ENCODE data around the gene DEPDC1B.
"Not testable (repeated sequence)": the region's sequence is repeated elsewhere in the genome, so short reads cannot be mapped to it uniquely, and the experiment has no call there.

The DEPDC1B gene

DNA sequence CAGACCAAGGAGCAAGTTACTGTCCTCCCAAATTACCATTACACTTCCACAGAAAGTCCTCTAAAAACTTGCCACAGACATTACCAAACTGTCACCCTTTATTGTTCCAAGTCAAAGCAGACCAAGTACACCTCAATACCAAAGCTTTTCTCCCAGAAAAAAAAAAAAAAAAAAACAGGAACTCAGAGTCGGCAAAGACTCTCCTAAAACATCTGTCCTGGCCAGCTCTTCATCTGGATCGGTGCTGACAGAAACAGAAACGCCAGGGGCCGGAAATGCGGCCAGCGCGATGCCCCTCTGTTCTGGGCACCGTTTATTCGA is 718 bp downstream of the DEPDC1B start:
- DNase-seq (ENCODE audit: low spot score): no peak

DNA sequence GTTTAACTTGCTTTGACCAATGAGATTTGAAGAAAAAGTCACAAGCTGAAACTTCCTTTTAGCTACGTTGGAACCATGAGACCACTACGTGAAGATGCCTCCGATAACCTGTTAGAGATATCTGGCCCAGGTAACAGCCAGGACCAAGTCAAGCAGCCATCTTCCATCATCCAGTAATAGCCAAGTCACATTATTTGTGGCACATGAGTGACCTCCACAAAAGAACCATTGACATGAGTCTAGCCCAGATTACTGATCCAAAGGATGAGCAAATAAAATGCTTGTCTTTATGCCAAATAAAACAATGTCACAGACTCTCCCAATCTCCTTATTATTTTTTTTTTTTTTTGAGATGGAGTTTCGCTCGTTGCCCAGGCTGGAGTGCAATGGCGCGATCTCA is 1.6 kb downstream of the DEPDC1B start:
- no peak for DNase-seq (ENCODE audit: low spot score)

DNA sequence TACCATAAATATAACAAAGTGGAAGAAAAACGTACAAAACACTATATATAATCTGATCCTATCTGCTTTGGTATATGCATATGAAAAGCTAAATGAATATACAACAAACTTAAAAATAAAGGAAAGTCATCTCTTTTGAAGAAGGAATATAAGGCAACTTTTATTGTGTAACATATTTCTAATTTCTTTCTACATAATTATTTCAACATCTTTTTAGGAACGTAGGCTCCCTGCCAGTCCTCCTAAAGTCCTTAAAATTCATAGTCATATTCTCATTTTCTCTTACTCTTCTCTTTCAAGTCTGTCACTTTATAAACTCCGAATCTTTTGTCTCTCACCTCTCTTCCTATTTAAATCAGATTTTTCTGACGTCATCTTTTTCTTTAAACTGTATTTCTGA is 9.6 kb downstream of the DEPDC1B start:
- no peak for DNase-seq (ENCODE audit: low spot score)

DNA sequence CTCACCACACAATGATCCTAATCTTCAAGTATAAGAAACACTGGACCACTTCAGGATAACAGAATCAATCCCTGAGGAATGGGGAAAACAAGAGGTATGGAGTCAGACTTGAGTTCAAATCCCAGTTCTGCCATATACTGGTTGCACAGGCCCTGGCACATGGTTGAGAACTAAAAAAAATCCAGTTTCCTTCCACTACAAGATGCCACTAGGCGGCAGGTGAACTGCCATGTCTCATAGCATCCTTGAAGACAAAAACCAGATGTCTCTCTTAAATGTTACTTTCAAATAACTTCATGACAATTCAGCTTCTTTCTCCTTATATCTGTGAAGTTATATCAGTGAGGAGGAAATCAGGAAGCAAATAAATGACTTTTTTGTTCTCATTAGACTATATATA is 11.0 kb downstream of the DEPDC1B start:
- DNase-seq (ENCODE audit: low spot score): no peak

DNA sequence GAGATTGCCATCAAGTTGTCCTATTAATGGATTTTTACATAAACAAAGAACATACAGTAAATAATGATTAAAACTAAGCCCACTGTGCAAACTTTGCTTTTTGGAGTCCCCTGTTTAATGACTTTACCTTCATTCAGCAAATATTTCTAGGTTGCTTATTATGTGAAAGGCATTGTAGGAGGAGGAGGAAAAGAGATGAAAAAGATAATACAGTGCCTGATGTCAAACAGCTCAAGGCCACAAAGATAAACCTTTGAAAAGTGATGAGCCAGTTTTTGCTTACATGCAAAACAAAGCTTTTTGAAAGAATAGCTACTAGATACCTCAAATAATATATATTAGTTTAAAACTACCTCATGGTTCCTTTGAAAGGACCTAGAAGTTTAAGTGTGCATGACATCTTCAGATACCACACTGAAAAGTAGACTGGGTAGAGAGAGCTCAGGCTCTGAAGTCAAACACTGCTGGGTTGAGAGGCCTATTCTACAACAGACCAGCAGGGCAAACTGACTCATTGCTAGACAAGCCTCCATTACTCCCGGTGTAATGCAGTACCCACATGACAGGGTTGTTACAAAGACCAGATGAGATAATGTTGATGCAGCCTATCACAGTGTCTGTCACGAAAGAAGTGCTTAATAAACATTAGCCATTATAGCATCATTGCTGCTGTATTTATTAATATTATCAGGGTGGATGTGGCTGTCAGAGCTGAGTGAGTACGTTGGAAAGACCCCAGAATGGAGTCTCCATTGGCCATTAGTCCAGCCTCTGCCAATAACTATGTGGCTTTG is 11.8 kb downstream of the DEPDC1B start:
- no peak for DNase-seq (ENCODE audit: low spot score)

DNA sequence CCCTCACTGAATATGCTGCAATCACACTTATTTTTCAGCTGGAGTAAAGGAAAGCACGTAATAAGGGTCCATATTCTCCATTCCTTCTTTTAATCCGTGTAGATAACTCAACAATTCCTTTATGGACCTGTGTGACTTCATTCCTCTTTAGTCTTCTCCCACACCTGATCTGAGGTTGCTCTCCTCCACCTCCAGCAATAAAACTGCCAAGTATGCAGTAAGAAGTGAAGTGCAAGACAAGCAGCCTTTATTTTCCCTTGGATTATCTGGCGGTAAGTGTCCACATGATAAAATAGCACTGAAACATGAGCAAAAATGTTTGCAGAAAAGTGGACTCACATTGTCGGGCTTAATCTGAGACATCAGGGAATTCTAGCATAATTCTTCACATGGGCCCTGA is 13.8 kb downstream of the DEPDC1B start:
- no peak for DNase-seq (ENCODE audit: low spot score)

DNA sequence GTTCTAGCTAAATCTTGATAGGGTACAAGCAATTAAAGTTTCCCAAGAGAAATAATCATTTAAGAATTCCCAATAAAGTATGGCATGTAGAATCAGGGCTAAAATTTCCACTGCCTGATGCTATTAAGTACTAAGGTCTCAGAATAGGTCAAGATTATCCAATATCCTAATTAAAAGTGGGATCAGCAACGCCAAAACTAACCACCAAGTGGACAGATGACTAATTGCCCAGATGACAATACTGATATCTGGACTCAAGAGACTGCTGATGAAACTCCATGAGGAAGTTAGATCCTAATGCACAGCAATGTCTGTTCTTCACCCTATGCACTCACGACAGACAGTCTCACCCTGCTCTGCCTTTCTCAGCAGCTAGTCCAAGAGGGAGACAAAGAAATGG is 14.3 kb downstream of the DEPDC1B start:
- DNase-seq (ENCODE audit: low spot score): no peak

DNA sequence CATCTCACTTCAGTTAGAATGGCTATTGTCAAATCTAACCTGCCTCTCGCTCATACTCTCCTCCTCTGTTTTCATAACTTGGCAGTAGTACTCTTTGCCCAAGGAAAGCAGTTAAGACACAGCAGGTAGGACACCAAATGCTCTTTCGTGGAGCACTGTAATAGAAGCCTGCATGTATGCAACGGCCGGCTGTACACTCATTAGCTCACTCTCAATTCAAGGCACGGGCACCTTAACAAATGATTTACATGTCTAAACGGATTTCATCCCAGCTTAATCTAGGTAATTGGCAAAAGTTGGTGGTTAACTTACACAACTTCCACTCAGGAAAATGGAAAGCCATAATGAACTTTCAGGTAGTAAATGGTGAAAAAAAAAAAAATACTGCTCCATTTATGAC is 14.9 kb downstream of the DEPDC1B start:
- no peak for DNase-seq (ENCODE audit: low spot score)

DNA sequence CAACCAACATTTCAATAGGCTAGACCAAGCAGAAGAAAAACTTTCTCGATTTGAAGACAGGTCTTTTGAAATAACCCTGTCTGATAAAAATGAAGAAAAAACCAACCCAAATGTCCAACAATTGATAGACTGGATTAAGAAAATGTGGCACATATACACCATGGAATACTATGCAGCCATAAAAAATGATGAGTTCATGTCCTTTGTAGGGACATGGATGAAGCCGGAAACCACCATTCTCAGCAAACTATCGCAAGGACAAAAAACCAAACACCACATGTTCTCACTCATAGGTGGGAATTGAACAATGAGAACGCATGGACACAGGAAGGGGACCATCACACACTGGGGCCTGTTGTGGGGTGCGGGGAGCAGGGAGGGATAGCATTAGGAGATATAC is 18.0 kb downstream of the DEPDC1B start:
- not testable (repeated sequence) for DNase-seq (ENCODE audit: low spot score)

DNA sequence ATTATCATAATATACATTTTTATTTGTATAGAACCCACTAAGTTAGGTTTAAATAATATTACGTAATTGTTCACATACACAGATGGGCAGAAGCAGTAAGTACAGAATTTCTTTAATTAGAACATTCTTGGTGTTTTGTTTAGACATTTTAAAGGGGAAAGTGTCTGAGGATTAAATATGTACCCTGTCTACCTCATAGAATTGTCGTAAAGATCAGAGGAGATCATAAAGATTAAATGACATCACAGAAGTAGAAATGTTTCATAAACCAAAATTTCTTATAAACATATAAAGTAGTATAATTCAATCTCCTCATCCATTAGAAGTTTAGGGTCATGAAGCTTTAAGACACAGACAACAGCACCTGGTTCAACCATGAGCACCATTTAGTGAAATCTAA is 20.1 kb downstream of the DEPDC1B start:
- DNase-seq (ENCODE audit: low spot score): no peak

DNA sequence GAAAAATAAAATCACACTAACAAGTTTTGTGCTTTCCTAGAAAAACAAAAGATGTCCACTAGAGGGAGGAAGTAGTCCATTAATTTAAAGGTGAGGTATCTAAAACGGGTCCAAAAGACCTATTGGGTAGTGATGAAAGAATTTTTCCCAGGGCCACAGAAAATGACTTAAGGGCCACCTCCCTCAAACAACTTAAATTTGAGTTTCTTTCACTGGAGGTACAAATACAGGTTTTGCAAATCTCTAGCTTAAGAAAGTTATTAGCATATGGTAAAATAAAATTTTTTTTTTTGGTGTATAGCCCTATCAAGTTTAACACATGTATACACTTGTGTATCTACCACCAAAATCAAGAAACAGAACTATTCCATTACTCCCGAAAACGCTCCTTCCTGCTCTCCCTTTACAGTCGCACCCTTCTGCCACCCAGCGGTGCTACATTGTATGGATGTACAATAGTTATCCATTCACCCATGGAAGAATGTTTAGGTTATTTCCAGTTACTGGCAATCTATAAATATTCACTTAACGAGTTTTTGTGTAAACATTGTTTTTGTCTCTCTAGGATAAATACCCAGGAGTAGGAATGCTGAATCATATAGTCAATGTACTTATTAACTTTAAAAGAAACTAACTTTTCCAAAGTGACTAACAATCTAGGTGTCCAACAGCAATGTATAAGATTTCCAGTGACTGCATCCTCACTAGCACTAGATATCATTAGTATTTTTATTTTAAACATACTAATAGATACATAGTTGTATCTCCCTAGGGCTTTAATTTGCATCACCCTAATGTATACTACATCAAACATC is 21.9 kb downstream of the DEPDC1B start:
- peak; percentile 27 for DNase-seq (ENCODE audit: low spot score)

DNA sequence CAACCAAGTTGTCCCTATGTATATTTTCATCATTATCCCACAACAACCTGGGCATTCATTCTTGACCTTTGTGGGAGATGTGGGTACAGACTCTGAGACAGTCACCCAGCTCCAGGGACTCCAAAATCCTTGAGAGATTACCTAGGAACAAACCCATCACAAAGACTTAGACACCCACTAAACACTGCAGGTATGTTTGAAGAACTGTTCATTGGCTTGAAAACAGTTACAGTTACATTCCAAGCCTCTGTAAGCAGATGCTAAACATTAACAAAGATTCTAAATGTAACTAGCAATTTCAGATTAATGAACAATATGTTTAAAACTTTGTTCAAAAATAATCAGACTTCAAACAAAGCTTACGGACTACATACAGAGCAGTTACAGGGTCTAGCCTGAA is 24.7 kb downstream of the DEPDC1B start:
- DNase-seq (ENCODE audit: low spot score): no peak

DNA sequence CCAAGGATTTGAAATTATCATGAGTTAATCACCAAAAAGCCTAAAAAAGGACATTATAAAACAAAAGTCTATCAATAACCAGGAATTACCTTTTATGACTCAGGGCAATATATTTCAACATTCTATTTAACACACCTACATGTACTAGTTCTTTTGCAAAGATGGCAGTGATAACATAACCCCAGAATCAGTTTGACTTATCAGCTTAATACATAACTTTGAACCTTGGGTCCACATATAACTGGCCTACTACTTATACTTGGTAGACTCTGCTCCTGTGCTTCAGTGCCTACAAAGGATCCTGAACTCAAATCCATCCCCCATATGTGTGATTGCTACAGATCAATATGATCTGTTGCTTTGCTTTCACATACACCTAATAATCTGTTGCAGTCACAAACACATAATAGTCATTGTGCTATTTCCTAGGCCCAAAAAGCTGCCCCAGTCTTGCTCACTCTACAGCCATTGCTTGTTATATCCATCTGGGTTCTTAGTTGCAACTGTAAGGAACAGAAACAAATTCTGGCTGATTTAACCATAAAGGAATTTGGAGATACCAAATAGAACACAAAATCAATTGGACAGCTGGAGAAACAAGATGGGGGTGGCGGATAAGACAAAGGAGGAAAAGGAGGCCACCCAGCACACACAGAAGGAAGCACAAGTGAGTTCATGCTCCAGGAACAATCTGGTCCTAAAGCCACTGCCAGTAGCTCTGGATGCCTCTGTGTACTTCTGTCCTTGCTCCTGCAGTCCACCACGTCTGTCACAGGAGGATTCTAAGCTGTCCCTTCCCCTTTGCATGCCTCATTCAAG is 25.5 kb downstream of the DEPDC1B start:
- no peak for DNase-seq (ENCODE audit: low spot score)

DNA sequence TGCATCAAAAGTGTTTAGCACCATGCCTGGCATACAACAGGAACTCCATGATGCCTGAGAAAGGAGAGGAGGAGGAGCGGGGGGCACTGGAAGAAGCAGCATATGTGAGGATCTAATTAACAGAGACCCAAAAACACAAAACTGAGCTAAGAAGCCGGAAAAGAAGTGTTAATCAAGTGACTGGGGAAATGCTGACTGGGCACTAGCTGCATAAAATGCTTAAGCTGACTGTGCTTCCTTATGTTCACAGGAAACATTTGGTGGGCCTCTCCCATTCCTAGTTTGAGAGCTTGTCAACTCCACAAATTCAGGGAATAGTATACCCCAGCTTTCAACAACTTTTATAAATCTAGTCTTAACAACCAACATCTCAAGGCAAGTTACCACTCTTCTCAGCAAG is 26.6 kb downstream of the DEPDC1B start:
- DNase-seq (ENCODE audit: low spot score): no peak

DNA sequence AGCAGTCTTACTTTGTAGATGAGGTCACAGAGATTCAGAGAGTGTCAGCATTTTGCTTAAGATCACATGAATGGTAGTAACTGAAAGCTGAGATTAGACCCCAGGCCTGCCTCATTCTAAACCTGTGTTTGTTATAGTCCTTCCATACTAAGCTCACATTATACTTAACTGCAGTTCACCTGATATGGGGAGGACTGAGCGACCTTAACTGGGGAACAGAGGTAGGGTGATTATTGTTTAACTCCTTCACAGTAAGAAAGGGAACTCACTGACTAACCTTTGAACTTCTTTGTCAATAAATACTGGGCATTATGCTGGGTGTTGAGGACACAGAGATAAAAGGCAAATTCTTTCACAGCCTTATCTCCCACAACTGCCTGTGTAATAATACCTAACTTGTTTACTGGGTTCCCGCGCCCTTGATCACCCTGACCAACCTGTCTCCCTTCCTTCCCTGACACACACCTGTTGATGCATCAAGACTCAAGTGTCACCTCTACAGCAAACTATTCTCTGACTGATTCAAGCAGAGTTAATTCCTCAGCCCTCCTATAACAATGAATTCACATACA is 27.2 kb downstream of the DEPDC1B start:
- no peak for DNase-seq (ENCODE audit: low spot score)

DNA sequence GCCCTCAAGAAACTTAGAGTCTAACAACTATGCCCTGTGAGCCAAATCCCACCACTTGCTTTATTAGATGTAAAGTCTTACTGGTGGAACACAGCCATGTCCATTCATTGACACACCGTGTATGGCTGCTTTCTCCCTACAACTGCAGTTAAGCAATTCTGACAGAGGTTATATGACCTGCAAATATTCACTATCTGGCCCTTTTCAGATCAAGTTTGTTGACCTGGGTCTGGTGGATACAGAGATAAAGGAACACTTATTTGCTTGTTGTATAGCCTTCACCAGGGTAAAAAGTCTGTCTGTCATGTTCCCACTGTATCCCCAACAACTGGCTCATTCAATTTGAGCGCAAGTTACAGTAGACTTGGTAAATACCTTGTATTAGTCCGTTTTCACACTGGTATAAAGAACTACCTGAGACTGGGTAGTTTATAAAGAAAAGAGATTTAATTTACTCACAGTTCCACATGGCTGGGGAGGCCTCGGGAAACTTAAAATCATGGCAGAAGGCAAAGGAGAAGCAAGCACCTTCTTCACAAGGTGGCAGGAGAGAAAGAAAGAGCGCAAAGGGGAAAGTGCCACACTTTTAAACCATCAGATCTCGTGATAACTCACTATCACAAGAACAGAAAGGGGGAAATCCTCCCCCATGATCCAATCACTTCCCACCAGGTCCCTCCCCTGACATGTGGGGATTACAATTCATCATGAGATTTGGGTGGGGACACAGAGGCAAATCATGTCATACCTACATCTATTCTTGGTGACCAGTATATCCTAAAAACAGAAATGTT is 27.9 kb downstream of the DEPDC1B start:
- no peak for DNase-seq (ENCODE audit: low spot score)

DNA sequence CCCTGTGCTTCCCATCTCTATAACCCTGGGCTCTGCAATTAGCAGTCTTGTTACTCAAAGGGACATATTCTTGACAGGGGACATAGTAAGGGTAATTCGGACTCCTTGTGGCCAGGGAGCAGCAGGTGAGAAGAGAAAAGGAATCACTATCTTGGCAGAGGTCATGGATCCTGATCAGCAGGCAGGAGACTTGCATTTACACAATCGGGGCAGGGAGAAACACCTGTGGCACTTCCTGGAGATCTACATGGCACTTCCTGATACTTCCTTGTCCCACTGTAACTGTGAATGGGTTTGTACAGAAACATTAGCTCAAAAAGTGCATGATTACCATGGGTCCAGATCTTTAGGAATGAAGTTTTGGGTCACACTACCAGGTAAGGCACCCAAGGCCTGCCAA is 29.2 kb downstream of the DEPDC1B start:
- DNase-seq (ENCODE audit: low spot score): no peak

DNA sequence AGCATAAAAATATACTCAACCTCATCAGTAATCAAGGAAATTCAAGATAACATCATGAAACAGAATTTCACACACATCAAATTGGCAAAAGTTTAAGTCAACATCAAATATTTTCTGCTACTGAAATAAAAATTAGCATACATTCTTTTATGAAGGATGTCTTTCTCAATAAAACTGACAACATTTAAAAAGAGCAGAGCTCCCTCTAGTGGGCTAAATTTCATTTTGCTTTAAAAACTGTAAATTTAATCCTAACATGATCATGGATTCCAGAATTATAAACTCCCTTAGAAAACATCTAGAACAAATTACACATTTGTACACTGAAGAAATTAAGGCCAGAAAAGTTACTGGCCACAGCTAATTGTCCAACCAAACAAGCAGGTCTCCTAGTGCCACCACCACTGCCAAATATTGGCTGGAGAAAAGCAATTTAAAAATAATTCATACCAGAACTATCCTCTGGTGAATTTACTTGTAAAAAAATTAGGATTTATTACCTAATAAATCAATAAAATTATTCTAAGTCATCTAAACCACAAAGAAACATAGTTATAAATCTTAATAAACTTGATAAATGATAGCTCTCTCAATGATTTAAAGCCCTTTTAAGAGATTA is 31.2 kb downstream of the DEPDC1B start:
- peak; percentile 4 for DNase-seq (ENCODE audit: low spot score)

DNA sequence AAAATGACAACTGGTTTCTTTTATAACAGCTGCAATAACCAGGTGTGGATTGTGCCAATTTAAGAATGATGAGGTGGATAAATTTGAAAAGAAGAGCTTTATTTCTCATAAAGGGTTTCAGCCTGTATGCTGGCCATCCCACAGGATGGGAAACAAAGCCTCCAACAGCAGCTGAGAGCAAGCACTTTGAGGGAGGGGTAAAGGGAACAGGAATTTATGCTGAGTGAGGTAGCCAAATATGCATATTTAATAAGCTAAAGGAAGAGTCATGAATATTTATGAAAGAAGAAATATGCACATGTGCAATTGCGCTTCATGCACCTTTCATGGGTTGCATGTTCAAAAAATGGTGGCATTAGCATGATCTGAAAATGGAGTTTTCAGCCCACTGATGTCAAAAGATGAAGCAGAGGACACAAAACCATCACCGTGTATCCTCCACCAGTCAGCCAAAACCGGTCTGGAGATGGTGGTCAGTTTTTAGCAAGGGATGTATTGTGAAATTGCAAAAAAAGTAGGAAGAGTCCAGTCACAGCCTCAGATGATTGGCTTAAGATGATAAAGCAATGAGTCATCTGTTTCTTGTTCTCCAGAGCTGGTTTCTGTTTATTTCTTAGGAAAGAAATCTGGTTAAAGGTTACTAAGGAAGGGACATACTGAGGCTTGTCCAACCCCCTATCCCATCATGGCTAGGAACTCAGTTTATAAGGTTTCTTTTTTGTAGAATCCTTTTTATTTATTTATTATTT is 47.9 kb downstream of the DEPDC1B start:
- peak; percentile 23 for DNase-seq (ENCODE audit: low spot score)

DNA sequence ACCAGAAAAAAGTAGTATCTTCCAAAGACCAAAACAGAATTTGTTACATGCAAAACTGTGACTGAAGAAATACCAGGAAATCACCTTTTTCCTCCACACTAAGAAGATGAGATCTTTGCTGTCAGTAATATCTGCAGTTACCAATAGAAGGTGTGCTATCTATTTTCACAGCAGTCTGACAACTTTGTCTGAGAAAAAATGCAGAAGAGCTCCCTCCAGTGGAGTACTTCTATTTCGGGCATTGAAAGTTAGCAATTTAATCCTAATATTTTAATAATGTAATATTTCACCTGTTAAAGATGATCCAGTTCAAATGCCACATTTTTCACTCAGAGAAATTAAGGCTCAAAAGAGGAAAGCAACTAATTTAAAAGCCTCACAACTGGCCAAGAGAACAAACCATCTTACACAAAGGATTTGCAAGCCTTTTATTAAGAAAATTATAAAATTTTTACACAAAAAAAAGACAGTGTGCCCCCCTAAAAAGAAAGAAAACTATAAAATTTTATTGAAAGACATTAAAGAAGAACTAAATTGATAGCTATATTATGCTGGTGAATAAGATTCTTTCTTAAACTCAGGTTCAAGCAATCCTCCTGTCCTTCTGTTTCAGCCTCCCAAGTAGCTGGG is 50.6 kb downstream of the DEPDC1B start:
- no peak for DNase-seq (ENCODE audit: low spot score)
